Hepatocyte (in vitro differentiated cells): ENCODE results near the gene AMIGO2.

ENCODE experiments used
- CTCF ChIP-seq: fragments of 200-600 bp; sonication (generic); IDR thresholded peaks from 2 replicates; pipeline ENCODE4 v1.5.1; 2016; ENCODE audit warnings: antibody characterized with exemption, mild to moderate bottlenecking; ENCODE audit not compliant: poor library complexity
- EZH2 ChIP-seq: fragments of 200-600 bp; sonication (generic); IDR thresholded peaks from 2 replicates; pipeline ENCODE4 v1.6.1; 2016; ENCODE audit warnings: antibody characterized with exemption, mild to moderate bottlenecking, borderline replicate concordance

GRCh38 chr12:47107926-47108325 lies 28.2 kb upstream of the AMIGO2 start:
- TF ChIP-seq CTCF (no peak), EZH2 (no peak)
